ENCODE data around the gene ABCB6.
A peak's percentile ranks its signal among the peaks of the same experiment; 100 is the strongest.

ABCB6 gene

DNA sequence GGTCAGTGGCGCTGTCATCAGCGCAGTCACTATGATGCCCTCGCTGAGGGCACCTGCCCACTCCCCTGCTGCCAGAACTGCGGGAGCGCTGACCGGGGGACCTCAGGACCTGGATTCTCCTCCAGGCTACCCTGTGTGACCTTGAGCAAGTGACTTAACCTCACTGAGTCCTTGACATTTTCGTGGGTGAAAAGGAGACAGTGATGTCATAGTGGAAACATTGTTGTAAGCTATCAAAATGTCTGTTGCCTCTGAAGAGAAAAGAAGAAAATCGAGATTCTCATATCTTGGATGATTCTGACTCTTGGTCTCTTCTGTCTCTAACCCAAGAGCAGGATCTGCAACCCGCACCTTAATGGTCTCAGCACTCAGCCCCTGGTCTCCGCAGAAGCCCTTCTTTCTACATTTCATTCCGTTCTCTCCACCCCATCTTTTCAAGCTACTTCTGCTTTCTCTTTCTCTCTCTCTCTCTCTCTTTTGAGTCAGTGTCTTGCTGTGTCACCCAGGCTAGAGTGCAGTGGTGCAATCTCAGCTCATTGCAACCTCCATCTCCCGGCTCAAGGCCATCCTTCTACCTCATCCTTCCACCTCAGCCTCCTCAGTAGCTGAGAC lies 35.9 kb upstream of the ABCB6 start:
- TF ChIP-seq CTCF (IDR thresholded peaks at IDR 0.05; ENCODE audit: low read depth, low read length) = no peak
- DNase-seq (ENCODE audit: low read depth in 2 of 2) = peak in 1 of 2 donors; percentile 58
- peak overlapping the region in 1 of 2 donors; percentile 62 for H3K4me3 ChIP-seq (replicated peaks in 1 of 2; ENCODE audit: low read depth in 2 of 2, low read length in 2 of 2)

DNA sequence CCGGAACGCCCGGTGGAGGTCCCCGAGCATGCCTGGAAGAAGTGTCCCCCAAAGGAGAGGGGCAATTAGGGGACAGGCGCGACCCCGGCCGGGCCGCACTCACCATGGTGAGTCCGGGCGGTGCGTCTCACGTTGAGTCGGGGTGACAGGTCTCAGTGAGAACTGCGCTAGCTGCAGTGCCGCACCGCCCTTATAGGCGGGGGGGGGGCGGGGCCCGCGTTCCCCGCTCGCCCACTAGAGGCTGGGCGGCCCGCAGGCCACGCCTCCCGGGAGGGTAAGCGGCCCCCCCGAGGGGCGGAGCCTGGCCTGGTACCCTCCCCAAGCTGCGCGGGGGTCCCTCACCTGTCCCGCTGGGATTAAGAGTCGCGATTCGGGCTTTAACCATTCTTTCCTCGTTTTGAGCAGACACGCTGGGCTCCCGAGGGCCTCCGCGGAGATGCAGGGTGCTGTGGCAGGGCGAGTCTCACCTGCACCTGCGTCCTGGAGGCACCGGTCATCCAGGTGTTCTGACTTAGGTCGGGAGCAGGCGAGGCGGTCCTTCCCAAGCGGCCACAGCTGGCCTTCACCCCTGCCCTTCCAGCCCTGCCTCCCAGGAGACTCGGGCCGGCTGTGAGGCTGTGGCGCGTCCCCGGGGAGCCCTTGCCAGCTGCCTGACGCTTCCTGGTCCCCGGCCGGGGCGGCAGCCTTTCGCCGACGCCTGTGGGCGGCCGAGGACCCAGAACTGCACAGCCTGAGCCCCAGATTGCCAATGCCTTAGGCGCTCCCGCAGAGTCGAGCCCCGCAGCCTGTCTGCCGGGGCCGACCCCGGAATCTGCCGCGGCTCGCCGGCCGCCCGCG lies 35.2 kb upstream of the ABCB6 start, which contains the start of gene TUBA4A:
TSS of gene TUBA4A (minus strand) at position 166 of the 837 bp plus-strand sequence. CDS start at position 106, 60 bp downstream.
- TF ChIP-seq CTCF (IDR thresholded peaks at IDR 0.05; ENCODE audit: low read depth, low read length) = no peak
- peak; percentile 46 to 70 for DNase-seq (ENCODE audit: low read depth in 2 of 2)
- H3K4me3 ChIP-seq (replicated peaks in 1 of 2; ENCODE audit: low read depth in 2 of 2, low read length in 2 of 2) = peak within 1 kb of the TSS; percentile 62 to 76

DNA sequence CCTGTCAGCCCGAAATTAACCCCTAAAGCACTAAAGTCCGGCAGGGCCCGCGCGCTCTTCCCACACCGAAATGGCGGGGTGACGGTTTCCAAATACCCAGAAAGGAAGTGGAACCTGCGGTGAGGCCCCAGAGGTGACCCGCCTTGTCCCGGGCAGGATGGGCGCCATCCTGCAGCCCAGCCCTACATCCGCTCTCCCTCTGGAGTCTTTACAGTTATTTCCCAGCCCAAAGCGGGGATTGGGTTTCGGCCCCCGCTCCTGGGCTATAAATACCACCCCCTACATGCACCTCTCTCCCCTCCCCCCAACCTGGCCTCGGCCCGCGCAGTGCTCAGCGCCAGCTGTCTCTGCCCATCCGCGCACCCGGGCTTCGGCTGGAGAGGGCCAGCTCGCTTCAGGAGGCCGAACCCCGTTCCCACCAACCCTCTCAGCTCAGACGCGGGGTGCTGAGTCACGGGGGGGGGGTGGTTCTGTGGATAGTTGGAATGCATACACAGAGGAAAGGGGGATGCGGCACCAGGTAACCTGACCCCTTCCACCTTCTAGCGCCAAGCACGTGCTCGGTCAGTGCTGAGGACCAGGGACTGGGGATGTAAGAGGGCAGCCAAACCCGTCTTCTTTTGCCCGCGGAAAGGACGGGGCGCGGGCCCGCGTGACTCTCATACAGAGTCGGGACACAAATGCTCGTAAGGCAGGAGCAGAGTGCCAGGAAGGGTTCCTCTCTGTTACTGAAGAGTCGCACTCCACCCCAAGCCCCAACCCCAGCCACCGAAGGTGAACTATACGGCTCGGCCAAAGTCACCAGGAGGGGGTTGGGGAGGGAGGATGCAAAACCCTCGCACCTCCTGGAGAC lies 34.4 kb upstream of the ABCB6 start, which contains the start of gene TUBA4B:
TSS of gene TUBA4B (plus strand) at position 344 of the 853 bp plus-strand sequence. CDS start at position 509, 165 bp downstream.
- TF ChIP-seq CTCF (IDR thresholded peaks at IDR 0.05; ENCODE audit: low read depth, low read length) = no peak
- DNase-seq (ENCODE audit: low read depth in 2 of 2) = peak; percentile 26 to 41
- H3K4me3 ChIP-seq (replicated peaks in 1 of 2; ENCODE audit: low read depth in 2 of 2, low read length in 2 of 2) = peak within 1 kb of the TSS; percentile 62 to 76

GRCh38 chr2:219252570-219252899 lies 33.8 kb upstream of the ABCB6 start:
- TF ChIP-seq CTCF (IDR thresholded peaks at IDR 0.05; ENCODE audit: low read depth, low read length) = no peak
- no peak for DNase-seq (ENCODE audit: low read depth in 2 of 2)
- peak overlapping the region; percentile 62 to 76 for H3K4me3 ChIP-seq (replicated peaks in 1 of 2; ENCODE audit: low read depth in 2 of 2, low read length in 2 of 2)

GRCh38 chr2:219252084-219252483 lies 33.3 kb upstream of the ABCB6 start:
- no peak for DNase-seq (ENCODE audit: low read depth in 2 of 2)
- no peak for TF ChIP-seq CTCF (IDR thresholded peaks at IDR 0.05; ENCODE audit: low read depth, low read length)
- H3K4me3 ChIP-seq (replicated peaks in 1 of 2; ENCODE audit: low read depth in 2 of 2, low read length in 2 of 2) = no peak overlapping the region

- DNase-seq (ENCODE audit: low read depth in 2 of 2) = peak in 1 of 2 donors; percentile 22
- TF ChIP-seq CTCF (IDR thresholded peaks at IDR 0.05; ENCODE audit: low read depth, low read length) = no peak
- H3K4me3 ChIP-seq (replicated peaks in 1 of 2; ENCODE audit: low read depth in 2 of 2, low read length in 2 of 2) = no peak overlapping the region
Observed at GRCh38 chr2:219251656-219252055, 32.9 kb upstream of the ABCB6 start.
